Activated CD4-positive, CD25-positive, alpha-beta regulatory T cell (primary cell): ENCODE results near the gene CD7.
A peak's percentile ranks its signal among the peaks of the same experiment; 100 is the strongest.

ENCODE experiments used
- DNase-seq, 4 experiments: peaks; one replicate each; lab custom pipeline; 2025; lab: John Stamatoyannopoulos, UW

The CD7 gene

GRCh38 chr17:82314727-82315605 is 2.4 kb downstream of the CD7 start:
- no peak for DNase-seq

GRCh38 chr17:82314012-82314726 is 3.2 kb downstream of the CD7 start:
- DNase-seq = no peak

- DNase-seq = no peak
Observed at GRCh38 chr17:82313195-82314011, 4.0 kb downstream of the CD7 start.

DNA sequence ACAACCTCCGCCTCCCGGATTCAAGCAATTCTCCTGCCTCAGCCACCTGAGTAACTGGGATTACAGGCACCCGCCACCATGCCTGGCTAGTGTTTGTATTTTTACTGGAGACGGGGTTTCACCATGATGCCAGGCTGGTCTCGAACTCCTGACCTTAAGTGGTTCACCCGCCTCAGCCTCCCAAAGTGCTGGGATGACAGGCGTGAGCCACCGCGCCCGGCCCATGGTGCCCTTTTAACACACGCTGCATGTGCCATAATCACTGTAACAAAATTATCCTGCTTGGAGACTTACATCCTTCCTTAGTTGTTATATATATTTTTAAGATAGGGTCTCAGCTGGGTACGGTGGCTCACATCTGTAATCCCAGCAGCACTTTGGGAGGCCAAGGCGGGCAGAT is 5.4 kb downstream of the CD7 start:
- DNase-seq = no peak

GRCh38 chr17:82310877-82311276 is 6.5 kb downstream of the CD7 start:
- DNase-seq = no peak

GRCh38 chr17:82309656-82310570 is 7.5 kb downstream of the CD7 start:
- no peak for DNase-seq

GRCh38 chr17:82305727-82306300 is 11.6 kb downstream of the CD7 start:
- no peak for DNase-seq

DNA sequence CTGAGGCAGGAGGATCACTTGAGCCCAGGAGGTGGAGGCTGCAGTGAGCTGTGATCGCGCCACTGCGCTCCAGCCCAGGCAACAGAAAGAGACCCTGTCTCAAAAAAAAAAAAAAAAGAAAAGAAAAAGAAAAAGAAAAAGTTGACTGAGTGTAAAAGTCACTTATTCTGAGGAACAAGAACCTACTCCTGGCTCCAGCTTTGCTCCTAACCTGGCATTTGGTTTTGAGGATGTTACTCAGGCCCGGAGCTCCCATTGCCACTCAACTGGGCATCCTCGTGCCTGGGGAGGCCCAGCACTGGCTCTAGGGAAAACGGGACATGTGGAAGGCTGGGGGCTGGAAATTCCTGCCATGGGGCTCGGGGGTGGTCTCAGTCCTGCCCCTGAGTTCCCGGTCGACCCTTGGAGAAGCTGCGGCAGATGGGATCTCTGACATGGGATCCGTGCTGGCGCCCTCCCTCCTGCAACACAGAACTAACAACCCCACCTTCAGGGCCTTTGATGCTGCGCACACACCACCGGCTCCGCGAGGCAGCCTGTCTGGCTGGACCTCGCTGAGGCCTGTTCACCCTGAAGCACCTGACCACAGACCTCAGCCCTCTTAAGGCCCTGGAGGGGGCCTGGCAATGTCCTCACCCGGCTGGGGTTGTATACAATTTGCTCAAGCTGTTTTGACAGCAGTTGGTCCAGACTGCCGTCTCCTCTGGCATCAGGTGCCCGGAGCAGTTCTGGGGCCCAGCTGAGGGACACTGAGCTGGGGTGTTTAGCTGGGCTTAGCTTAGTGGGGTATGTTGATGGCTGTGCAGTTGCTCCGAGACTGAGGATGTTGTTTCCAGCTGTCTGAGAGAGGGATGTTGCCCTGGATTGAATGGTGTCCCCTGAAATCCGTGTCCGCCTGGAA is 12.3 kb downstream of the CD7 start:
- DNase-seq = no peak

DNA sequence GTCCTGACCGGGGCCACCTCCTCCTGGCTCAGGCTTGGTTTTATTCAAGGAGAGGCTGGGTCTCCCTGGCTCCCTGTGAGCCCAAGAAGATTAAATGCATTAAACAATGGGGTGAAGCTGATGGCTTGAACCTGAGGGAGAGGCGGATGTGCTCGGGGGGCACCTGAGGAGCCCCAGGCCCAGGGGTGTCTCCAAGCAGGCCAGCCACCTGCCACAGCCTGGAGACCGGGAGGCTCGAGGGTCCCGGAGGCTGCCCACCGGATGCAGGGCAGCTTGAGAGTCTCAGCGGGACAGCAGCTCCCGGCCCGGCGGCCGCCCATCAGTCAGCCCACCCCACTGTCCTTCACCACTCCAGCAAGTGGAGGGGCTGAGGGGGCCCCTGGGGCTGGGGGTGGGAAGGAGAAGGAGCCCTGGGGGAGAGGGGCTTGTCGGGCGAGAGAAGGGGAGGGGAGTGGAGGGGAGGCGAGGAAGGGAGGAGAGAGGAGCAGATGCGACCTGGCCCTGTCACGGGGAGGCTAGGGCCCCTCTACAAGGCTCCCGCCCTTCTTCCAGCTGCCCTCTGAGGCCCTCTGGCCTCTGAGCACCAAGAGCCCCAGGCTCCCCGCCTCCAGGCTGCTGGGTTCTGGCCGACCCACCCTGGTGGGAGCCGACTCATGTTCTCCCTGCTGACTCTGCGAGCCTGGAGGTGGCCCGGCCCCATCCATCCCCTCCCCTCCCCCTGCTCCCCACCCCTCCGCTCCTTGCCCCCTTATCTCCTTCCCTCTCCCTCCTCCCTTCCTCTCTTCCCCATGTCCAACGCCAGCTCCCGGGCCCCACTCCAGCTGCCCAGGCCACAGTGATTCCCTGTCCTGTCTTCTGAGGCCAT is 13.2 kb downstream of the CD7 start:
- DNase-seq = no peak

DNA sequence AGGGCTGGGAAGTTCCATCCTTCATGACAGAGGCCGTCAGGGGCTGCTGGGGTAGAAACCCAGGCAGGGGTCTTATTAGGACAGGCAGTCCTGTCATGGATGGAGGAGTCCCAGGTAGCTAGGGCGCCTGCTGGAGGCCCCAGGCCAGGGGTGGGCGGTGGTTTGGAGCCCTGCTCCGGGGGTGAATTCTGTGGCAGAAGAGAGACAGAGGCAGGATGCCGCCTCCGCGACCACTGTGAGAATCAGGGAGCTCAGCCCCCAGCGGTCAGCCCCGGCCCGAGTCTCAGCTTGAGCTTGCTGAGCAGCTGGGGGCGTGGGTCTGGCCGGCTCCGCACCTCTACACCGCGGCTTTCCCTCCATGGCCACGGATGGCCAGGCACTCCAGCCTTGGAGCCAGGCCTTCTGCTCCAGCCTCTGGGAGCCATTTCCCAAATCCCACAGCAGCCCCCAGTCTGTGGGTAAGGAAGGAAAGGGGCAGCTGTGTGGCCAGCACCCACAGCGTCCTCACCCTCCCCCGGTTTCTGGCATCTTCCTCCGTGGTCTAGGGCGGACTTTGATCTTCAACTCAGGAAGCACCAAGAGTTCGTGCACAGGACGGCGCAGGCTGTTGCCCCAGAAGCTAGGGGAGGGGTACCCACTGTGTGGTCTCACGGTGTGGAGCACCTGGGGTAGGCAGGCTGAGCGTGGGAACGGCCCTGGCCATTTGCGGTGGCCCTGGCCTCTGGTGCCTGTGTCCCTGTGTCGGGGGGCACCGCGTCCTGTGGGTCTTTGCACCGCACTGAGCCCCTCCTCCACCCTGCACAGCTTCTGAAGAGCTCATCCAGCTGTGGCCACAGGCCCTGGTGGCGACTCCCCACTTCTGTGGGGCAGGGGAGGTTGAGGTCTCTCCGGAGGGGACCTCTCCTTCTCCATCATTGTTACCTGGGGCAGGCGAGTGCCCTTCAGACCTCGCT is 14.1 kb downstream of the CD7 start:
- no peak for DNase-seq

GRCh38 chr17:82302568-82302963 is 14.8 kb downstream of the CD7 start:
- DNase-seq = no peak

- peak in 1 of 4 experiments; percentile 41 for DNase-seq
Observed at GRCh38 chr17:82301916-82302567, 15.4 kb downstream of the CD7 start.

GRCh38 chr17:82301300-82301915 is 16.0 kb downstream of the CD7 start:
- DNase-seq = no peak

- DNase-seq = peak; percentile 35 to 57 (median 54)
Observed at GRCh38 chr17:82300707-82301270, 16.6 kb downstream of the CD7 start.

GRCh38 chr17:82300228-82300627 is 17.2 kb downstream of the CD7 start:
- DNase-seq = no peak

- DNase-seq = no peak
Observed at GRCh38 chr17:82299452-82299851, 18.0 kb downstream of the CD7 start.
